Measurements from ENCODE around the gene MAGI3. TPM values are rescaled to one million over a fixed set of nuclear protein-coding genes. Genes with fewer than 3 reads are reported as not detected.
"Not testable (repeated sequence)": the region's sequence is repeated elsewhere in the genome, so short reads cannot be mapped to it uniquely, and the experiment has no call there.

The MAGI3 gene
- total RNA-seq, 2 donors from 2014 or later: 23.4 to 29.4 TPM

DNA sequence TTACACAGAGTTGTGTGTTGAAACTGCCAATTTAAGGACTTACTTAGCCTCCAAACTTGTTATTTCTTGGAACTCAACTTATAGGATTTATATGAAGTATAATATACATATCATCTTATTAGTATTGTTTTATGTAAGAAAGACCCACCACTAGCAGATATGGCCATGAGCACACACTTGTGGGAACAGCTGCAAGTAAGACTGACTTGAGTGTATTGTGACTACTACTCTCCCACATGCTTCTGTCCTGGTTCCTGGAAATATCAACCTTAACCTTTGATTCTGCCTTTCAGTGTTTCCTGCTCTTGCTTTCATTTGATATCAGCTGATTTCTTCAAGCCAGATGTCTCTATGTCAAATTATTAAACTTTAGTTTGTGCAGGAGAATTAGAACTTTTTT is 175.3 kb downstream of the MAGI3 start:
- Histone ChIP-seq H3K36me3 (no peaks in the 10 kb centered on the region), H3K27ac (no peak overlapping the region), H3K9me3 (peaks cover 23% of the 10 kb centered on the region), H3K4me3 (no peak overlapping the region), H3K27me3 (replicated peaks; ENCODE audit: insufficient read depth) (no peaks in the 10 kb centered on the region), H3K4me1 (ENCODE audit: control insufficient read depth in 1 of 2, low read depth in 2 of 2) (no peaks in the 10 kb centered on the region)
- DNase-seq (ENCODE audit: low spot score): no peak
- TF ChIP-seq, protein P1, sequence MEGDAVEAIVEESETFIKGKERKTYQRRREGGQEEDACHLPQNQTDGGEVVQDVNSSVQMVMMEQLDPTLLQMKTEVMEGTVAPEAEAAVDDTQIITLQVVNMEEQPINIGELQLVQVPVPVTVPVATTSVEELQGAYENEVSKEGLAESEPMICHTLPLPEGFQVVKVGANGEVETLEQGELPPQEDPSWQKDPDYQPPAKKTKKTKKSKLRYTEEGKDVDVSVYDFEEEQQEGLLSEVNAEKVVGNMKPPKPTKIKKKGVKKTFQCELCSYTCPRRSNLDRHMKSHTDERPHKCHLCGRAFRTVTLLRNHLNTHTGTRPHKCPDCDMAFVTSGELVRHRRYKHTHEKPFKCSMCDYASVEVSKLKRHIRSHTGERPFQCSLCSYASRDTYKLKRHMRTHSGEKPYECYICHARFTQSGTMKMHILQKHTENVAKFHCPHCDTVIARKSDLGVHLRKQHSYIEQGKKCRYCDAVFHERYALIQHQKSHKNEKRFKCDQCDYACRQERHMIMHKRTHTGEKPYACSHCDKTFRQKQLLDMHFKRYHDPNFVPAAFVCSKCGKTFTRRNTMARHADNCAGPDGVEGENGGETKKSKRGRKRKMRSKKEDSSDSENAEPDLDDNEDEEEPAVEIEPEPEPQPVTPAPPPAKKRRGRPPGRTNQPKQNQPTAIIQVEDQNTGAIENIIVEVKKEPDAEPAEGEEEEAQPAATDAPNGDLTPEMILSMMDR (IDR thresholded peaks at IDR 0.05): no peak
- no peak for ATAC-seq (ENCODE audit: insufficient number of reproducible peaks, low FRiP score, low read depth)

DNA sequence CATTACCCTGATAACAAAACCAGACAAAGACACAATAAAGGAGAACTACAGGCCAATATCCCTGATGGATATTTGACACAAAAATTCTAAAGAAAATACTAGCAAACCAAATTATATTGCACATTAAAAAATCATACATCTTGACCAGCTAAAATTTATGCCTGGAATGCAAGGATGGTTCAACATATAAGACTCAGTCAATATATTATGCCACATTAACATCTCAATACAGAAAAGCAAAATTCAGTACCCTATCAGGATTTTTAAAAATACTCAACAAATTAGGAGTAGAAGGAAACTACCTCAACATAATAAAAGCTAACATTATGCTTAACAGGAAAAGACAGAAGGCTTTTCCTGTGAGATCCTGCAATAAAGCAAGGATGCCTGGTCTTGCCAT is 177.1 kb downstream of the MAGI3 start:
- no peak for DNase-seq (ENCODE audit: low spot score)
- Histone ChIP-seq H3K4me3 (no peak overlapping the region), H3K27me3 (replicated peaks; ENCODE audit: insufficient read depth) (no peaks in the 10 kb centered on the region), H3K4me1 (ENCODE audit: control insufficient read depth in 1 of 2, low read depth in 2 of 2) (no peaks in the 10 kb centered on the region), H3K36me3 (no peaks in the 10 kb centered on the region), H3K27ac (no peak overlapping the region), H3K9me3 (peaks cover 23% of the 10 kb centered on the region)
- no peak for ATAC-seq (ENCODE audit: insufficient number of reproducible peaks, low FRiP score, low read depth)
- TF ChIP-seq, protein P1 (IDR thresholded peaks at IDR 0.05): no peak

DNA sequence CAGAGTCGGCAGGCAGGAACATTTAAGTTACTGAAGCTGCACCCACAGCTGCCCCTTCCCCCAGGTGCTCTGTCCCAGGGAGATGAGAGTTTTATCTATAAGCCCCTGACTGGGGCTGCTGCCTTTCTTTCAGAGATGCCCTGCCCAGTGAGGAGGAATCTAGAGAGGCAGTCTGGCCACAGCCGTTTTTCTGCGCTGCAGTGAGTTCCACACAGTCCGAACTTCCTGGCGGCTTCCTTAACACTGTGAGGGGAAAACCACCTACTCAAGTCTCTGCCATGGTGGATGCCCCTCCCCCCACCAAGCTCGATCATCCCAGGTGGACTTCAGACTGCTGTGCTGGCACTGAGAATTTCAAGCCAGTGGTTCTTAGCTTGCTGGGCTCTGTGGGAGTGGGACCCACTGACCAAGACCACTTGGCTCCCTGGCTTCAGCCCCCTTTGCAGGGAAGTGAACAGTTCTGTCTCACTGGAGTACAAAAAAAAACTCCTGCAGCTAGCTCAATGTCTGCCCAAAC is 185.5 kb downstream of the MAGI3 start:
- not testable (repeated sequence) for ATAC-seq (ENCODE audit: insufficient number of reproducible peaks, low FRiP score, low read depth); DNase-seq (ENCODE audit: low spot score); H3K27me3 ChIP-seq (replicated peaks; ENCODE audit: insufficient read depth); H3K4me1 ChIP-seq (ENCODE audit: control insufficient read depth in 1 of 2, low read depth in 2 of 2); H3K4me3 ChIP-seq; H3K27ac ChIP-seq; H3K36me3 ChIP-seq; H3K9me3 ChIP-seq

DNA sequence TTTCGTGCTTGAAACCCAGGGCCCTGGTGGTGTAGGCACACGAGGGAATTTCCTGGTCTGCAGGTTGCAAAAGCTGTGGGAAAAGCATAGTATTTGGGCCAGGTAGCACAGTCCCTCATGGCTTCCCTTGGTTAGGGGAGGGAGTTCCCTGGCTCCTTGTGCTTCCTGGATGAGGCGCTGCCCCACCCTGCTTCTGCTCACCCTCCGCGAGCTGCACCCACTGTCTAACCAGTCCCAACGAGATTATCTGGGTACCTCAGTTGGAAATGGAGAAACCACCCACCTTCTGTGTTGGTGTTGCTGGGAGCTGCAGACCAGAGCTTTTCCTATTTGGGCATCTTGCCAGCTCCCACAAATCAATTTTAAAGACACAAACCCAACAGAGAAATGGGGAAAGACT is 186.0 kb downstream of the MAGI3 start:
- H3K27me3 ChIP-seq (replicated peaks; ENCODE audit: insufficient read depth): no peaks in the 10 kb centered on the region
- no peak for ATAC-seq (ENCODE audit: insufficient number of reproducible peaks, low FRiP score, low read depth)
- no peak overlapping the region for H3K27ac ChIP-seq
- DNase-seq (ENCODE audit: low spot score): no peak
- no peaks in the 10 kb centered on the region for H3K4me1 ChIP-seq (ENCODE audit: control insufficient read depth in 1 of 2, low read depth in 2 of 2)
- TF ChIP-seq, protein P1 (IDR thresholded peaks at IDR 0.05): no peak
- H3K36me3 ChIP-seq: no peaks in the 10 kb centered on the region
- no peak overlapping the region for H3K4me3 ChIP-seq
- no peaks in the 10 kb centered on the region for H3K9me3 ChIP-seq

DNA sequence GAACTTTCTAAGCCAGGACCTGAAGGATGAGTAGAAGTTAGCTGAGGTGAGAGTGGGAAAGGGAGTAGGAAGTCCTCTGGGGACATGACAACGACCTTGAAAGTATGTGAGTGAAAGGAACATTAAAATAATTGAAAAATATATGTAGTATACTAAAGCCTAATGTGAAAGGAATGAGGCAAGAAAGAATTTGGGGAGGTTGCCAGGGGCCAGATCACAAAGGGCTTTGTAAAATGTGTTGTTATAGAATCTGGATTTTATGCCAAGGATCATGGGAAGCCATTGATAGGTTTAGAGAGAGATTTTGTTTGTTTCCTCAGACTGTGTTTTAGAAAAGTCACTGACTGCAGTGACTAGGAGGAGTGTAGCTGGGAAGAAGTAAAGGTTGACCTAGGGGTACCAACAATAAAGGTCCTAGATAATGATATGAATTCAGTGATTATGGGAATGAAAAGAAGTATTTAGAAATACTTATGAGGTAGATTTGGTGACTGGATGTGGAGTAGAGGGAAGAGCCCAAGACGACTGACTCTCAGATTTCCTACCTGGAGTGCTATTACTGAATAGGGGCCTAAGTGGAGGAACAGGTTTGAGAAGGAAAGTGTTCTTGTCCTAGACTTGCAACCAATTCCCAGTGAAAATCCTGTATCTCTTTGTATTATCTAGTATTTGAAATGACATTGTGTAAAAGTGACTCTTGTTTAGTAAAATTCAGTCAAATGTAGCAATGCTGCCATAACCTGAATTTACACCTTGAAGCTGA is 189.1 kb downstream of the MAGI3 start:
- Histone ChIP-seq H3K9me3 (no peaks in the 10 kb centered on the region), H3K27me3 (replicated peaks; ENCODE audit: insufficient read depth) (no peaks in the 10 kb centered on the region), H3K36me3 (no peaks in the 10 kb centered on the region), H3K27ac (no peak overlapping the region), H3K4me3 (no peak overlapping the region), H3K4me1 (ENCODE audit: control insufficient read depth in 1 of 2, low read depth in 2 of 2) (no peaks in the 10 kb centered on the region)
- TF ChIP-seq, protein P1 (IDR thresholded peaks at IDR 0.05): no peak
- no peak for ATAC-seq (ENCODE audit: insufficient number of reproducible peaks, low FRiP score, low read depth)
- no peak for DNase-seq (ENCODE audit: low spot score)

Data from thoracic aorta (tissue), 2 donors.